GM19193 (cell line): ENCODE results near the gene HMGXB4.

Experiments
- POLR2A ChIP-seq: IDR thresholded peaks from 4 replicates; pipeline ENCODE4 v1.6.1; 2011; ENCODE audit not compliant: insufficient read depth, insufficient read length; ENCODE audit errors: extremely low read depth

Gene HMGXB4

DNA sequence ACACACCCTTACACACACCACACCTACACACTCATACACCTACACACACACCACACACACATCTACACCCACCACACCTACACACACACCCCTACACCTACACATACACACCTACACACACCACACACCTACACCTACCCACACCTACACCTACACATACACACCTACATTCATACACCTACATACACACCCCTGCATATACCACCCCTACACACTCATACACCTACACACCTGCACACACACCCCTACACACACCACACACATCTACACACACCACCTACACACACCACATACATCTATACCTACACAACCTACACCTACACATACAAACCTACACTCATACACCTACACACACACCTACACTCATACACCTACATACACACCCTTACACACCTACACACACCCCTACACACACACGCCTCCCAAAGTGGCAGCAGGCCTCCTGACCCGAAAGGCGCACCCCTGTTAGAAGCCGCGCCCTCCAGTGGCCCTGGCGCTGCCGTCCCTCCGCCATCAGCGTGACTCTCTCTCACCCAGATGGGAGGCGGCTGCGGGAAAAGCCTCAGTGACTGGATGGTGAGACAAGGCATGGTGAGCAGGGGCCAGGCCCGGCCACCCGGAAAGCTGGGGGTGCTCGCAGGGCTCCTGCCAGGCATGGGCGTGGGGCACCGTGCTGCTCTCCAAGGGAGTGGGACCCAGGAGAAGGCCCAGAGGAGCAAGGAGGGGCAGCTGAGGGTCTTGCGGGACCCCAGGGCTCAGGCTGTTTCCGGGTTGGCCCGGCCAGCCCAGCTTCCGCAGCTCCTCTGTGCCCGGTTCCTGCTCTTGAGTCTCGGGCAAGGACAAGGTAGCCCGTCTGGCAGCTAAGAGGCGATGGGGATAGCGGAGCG lies 86.6 kb downstream of the HMGXB4 start:
- TF ChIP-seq POLR2A: no peak

DNA sequence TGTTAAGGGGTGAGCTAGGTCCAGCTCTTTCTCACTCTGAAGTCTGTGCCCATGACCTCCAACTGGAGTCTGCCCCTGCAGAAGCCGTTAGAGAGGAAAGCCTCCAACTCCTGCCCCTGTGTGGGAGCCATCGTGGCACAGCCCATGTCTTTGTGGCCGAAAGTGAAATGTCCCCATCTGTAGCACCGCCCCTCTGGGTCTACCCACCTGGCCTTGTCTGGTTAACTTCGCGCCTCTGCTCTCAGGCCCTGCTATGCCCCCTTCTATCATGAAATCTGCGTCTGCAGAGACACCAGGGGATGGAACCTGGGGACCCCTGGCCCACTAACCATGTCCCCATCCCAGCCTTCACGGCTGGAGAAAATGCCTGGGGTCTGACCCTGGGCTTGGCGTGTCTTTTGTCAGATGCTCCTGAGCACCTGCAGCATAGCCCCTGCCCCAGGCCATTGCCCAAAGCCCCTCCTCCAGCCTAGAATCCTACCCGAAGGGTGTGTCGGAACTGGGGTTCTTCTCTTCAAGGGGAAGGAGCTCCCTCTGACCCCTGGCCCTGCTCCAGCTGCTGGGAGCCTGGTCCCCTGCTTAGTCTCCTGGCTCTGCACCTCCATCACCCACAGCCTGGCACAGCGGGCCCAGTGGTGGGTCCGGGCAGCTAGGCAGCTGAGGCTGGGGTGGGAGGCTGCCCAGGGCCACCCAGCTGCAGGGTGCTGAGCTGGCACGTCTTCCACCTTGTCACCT lies 87.8 kb downstream of the HMGXB4 start:
- no peak for TF ChIP-seq POLR2A
